Midbrain (tissue), 1 donor: ENCODE measurements around the gene CDK5.
A peak's percentile ranks its signal among the peaks of the same experiment; 100 is the strongest.
"Not testable (repeated sequence)": the region's sequence is repeated elsewhere in the genome, so short reads cannot be mapped to it uniquely, and the experiment has no call there.

Experiments
- DNase-seq: peaks from one replicate; lab custom pipeline; 2025; lab: John Stamatoyannopoulos, UW

Gene CDK5

DNA sequence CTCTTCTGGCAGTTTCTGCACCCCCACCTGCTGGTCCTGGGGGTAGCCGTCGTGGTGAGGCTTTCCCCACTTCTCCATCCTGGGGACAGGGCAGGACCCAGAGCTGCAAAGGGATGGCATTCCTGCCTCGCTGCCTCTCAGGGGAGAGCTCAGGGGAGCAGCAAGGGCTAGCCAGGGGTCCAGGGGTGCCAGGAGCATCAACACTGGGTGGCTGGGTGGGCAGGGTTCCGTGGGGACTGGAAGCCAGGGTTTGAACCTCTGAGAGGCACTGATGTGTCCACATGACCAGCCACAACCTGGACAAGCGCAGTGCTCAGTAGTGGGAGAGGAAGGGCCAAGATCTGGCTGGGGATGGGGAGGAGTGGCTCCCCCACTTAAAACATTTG lies 23.8 kb downstream of the CDK5 start:
- DNase-seq = no peak

DNA sequence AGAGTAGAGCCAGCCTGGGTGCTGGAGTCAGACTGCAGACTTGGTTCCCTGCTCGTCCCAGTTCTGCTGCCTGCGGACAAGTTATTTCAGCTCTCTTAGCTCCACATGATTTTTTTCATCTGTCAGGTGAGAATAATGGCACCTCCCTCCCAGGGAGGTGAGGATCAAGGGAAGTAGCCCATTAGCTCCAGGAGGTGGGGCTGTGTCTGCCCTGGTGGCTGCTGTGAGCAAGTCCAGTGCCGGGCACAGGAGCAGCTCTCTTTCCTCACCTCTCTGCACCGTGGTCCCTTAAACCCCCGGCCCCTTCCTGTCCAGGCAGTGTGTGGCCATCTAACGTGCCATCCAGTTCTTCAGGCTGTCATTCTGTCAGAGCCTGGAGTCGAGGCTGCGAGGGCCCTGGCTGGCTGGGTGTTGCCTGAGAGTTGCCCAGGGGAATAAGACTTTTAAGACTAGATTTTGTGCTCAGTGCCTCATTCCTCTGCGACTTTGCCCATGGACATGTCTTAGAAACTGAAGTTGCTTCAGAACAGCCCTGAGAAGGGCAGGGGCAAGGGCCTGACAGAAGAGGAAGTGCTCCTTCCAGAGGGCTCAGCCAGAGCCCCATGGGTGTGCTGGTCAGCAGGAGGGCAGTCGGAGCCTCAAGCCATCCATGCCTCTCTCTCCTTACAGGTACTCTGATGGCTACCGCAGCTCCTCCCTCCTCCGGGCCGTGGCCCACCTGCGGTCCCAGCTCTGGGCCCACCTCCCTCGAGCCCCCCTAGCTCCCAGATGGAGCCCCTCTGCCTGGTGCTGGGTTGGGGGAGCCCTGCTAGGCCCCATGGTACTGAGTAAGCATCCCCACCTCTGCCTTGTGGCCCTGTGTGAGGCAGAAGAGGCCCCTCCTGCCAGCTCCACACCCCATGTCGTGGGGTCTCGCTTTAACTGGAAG lies 24.5 kb downstream of the CDK5 start:
- DNase-seq = no peak

DNA sequence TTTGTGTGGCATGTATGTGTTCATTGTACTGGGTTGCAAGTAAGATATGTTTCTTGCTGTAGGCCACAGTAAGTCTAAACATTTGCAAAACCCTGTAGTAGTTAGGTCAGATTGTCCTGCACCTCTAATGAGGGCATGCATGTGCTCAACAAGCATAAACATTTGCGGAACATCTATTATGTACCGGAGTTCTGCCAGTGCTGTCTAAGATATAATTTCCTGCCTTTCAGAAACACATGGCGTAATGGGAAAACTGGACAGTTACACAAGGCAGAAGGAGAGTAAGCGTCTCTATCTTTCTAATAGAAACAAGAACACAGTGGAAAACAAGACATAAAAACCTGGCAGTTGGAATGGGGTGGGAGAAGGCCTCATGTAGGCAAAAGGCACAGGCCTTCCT lies 26.7 kb downstream of the CDK5 start:
- no peak for DNase-seq

DNA sequence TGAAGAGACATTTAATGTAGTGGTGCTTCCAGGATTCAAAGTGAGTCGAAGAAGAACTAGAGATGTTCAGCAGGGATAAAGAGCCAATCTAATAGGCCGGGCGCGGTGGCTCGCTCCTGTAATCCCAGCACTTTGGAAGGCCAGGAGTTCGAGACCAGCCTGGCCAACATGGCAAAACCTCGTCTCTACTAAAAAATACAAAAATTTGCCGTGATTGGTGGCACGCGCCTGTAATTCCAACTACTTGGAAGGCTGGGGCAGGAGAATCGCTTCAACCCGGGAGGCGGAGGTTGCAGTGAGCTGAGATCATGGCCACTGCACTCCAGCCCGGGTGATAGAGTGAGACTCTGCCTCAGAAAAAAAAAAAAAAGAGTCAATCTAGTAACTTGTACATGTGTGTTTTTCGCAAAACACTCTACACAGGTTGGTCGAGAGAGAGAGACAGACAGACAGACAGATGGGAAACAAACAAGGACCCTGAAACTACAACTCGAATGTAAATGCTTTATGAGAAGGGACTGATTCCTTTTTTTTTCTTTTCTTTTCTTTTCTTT lies 28.7 kb downstream of the CDK5 start:
- DNase-seq = no peak

DNA sequence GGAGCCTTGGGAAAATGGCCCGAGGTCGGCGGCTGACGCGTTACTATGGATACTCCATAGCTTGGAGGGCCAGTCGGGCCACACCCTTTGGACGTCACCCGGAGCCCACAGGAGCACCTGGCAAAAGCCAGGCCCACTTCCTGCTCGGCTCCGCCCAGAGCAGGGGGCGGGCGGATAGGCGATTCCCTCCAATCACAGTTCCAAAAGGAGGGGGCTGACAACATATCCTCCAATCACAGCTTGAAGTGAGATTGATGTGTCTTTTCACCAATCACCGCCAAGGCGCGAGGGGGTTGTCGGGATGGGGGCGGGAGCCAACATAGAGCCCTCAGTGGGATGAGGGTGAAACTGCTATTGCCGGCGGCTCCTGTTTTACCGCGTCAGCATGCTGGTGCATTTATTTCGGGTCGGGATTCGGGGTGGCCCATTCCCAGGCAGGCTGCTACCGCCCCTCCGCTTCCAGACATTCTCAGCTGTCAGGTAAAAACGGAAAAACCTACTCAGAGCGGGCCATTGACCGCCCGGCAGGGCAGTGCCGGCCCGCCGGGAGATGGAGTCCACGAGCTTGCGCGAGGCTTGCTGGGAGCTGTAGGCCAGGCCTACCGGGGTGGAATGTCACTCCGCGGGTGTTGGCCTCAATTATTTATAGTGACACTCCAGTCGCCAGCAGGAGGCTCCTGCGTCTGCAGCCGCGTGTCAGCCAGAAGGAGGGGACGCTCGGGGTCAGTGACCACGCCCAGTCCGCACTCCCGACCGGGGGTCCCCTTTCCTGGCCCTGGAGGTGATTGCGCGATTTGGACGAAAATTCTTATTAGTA lies 29.4 kb downstream of the CDK5 start, which contains the start of gene ABCB8:
TSS of gene ABCB8 (plus strand) at position 320 of the 817 bp plus-strand sequence. CDS start at position 386, 66 bp downstream.
- DNase-seq = peak; percentile 99

DNA sequence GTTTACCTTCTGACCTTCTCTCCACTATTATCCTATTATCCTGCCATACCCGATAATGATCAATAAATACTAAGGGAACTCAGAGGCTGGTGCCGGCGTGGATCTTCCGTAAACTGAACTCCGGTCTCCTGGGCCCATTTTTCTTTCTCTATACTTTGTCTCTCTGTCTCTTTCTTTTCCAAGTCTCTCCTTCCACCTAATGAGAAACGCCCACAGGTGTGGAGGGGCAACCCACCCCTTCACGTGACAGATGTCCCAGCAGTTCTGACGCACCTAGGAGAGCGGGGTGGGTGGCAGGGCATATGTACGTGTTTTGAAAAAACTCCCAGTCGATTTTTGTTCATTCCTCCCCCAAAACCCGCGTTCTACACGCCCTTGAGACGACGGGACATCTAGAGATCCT lies 30.0 kb downstream of the CDK5 start:
- not testable (repeated sequence) for DNase-seq

DNA sequence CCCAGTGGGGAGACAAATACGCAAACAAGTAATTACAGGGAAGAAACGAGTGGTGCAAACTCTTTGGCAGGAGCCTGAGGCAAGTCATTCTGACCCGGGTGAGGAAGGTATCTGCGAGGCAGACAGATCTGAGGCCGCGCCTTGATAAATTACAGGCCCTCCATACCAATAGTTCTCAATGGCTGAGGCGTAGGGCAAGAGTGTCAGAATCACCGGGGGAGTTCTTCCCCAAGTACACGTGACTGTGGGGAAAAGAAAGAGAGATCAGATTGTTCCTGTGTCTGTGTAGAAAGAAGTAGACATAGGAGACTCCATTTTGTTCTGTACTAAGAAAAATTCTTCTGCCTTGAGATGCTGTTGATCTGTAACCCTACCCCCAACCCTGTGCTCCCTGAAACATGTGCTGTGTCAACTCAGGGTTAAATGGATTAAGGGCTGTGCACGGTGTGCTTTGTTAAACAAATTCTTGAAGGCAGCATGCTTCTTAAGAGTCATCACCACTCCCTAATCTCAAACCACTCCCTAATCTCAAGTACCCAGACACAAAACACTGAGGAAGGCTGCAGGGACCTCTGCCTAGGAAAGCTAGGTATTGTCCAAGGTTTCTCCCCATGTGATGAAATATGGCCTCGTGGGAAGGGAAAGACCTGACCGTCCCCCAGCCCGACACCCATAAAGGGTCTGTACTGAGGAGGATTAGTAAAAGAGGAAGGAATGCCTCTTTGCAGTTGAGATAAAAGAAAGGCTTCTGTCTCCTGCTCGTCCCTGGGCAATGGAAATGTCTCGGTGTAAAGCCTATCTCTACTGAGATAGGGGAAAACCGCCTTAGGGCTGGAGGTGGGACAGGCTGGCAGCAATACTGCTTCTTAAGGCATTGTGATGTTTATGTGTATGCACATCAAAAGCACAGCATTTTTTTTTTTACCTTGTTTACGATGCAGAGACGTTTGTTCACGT lies 30.6 kb downstream of the CDK5 start:
- not testable (repeated sequence) for DNase-seq

DNA sequence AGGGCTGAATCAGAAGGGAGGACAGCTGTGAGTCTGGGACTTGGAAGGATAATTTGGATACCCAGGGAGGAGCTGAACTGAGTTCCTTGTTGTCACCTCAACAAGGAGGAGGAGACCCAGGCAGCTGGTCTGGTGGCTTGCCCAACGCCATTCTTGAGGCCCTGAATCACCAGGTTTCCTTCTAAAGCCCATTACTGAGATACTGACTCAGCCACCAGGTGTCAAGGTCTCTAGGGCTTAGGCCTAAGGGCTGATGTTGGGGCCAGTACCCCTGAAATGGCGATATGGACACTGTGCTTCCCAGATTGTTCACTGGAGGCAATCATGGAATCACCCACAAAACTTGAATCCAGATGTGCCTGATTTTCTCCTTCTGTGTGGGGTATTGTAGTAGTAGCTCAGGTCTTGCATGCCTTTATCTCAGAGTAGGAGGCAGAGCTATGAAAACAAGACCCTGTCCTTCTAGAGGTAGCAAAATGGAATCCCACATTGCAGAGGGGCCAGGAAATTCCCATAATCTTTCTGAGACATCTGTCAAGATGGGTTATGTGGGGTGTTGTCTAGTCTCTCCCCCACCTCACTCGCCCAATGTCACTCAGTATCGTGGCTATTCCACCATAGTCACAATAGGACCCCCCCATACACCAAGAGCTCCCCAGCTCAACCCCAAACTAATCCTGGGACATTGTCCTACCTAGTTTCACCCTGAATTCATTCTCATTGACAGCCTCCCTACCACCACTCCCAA lies 31.6 kb downstream of the CDK5 start:
- DNase-seq = no peak

DNA sequence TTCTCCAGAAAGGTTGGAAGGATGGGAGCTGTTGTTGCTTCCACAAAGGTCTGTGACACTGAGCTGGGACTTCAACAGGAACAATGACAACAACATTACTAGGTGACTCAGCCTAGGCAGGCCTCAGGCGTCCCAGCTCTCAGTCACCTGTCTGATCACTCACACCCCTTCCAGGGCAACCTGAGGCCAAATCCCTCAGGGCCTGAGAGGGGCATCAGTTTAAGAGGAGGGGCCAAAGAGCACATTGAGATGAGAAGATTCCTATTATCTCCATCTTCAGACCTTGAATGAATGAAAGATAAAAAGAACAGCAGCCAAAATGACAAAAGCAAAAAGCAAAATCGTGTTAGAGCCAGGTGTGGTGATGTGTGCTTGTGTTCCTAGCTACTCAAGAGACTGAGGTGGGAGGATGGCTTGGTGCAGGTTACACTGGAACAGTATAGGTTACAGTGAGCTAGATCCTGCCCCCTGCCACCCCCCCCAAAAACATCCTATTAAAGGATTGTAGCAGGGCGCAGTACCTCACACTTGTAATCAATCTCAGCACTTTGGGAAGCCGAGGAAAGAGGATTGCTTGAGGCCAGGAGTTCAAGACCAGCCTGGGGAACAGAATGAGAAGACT lies 33.2 kb downstream of the CDK5 start, which contains the start of gene ATG9B:
TSS of gene ATG9B (minus strand) at position 60 of the 622 bp plus-strand sequence. CDS start 71 bp downstream, outside the sequence.
- DNase-seq = no peak

DNA sequence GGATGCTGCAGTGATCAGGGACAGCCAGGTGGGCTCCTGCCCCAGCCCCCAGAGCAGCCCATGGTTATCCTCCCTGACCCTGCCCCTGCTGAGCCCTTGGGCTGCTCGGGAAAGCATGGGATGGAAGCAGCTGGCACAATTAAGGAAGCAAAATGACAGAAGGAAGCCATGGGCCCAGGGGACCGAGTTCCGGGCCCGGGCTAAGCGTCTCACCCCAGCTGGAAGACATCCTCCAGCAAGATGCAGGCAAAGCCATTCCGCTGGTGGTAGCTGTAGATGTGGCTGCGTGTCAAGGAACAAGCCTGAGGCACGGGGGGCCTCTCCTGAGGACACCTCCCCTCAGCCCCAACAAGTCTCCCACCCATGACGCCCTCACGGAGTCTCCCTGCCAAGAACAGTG lies 34.5 kb downstream of the CDK5 start:
- no peak for DNase-seq

DNA sequence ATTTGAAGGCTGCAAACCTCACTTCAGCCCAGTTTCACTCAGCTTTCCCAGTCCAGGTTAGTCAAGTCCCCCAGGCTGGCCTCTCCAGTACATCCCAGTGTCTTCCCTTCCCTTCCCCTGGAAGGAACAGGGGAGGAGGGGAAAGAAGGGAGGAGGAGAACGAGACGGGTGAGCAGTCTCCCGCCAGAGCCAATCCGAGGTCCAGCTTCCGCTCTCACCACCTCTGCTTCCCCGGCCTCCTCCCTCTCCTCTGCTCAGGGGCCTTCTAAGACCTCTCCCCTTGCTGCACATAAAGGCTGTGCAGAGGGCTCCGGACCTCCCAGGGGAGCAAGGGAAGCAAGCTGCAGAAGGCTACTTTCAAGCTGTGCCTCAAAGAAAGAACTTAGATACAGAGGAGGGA lies 37.5 kb downstream of the CDK5 start:
- no peak for DNase-seq

DNA sequence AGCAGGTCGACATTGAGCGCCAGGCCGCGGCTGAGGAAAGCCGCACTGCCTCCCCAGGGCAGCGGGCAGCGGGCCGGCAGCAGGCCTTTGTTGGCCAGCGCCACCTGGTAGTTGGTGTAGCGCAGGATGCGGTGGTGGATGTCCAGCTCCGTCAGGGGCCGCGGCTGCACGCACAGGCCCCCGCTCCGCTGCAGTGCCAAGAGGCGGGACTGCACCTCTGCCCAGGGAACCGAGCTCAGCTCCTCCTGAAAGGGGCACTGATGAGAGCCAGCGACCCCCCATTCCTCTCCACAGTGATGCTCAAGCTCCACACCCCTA lies 38.6 kb downstream of the CDK5 start:
- DNase-seq = no peak

DNA sequence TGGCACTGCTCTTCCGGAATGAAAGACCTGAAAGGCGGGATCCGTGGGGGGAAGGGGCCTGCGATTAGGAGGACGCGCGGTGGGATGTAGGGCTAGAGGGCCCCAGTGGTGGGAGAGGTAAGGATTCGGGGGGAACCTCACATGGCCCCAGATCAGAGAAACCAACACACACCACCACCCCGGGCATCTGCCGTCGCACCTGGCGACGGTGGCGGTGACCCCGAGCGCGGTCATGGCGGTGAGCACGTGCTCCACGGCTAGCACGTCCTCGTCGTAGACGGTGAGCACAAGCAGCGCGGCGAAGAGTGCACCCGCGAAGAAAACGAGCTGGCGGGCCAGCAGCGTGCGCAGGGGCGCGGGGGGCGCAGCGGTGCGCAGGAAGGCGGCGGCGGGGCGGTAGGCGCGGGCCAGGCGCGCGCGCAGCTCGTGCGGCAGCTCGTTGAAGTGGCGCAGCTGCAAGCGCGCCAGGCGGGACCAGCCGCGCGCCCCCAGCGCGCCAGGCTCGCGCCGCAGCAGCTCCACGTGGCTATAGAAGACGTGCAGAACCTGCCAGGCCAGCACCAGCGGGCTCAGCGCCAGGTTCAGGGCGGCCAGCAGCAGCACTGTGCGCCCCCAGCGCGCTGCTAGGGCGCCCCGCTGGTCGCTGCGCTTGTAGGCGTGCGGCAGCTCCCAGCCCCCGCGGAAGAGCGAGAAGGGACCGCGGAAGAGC lies 39.1 kb downstream of the CDK5 start:
- no peak for DNase-seq

DNA sequence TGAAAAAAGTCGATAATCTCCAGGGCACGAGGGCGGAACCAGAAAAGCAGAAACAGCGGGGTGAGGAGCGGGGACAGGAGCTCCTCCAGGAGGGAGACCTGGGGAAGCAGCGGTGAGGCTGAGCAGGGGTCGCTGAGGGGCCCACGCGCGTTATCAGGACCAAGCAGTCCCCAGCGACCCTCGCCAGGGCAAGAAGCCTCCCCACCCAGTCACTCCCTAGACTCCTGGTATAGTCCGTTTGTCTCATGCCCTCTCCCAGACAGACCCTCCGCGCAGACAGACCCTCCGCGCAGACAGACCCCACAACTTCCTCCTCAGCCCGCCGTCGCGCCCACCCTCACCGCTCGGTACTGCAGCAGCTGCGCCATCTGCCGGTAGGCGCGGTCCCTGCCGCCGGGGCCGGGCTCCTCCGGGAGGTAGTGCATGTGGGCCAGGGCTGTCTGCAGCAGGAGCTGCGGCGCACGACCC lies 39.7 kb downstream of the CDK5 start:
- DNase-seq = peak; percentile 57

DNA sequence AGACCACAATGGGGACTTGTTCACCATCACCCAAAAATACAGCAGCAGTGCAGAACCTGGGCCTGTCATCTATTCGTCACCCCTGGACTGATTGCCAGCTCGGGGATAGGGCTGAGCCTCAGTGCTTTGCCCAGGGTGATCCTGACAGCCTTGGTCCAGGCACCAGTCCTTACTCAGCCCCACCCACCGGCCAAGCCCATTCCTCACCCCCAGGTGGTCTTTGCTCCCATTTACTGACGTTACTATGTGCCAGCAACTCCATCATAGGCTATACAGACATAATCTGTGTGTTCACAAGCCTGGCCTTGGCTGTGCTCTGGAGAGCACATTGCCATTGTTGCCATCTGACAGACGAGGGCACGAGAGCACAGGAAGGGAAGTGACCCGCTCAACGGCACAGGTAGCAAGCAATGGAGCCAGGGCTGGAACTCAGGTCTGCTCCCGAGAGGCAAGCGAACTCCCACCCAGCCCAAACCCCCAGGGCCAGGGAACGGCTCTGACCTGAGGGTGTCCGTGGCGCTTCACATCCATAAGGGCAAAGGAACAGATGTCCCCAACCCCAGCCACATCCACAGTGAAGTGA lies 40.2 kb downstream of the CDK5 start:
- no peak for DNase-seq

DNA sequence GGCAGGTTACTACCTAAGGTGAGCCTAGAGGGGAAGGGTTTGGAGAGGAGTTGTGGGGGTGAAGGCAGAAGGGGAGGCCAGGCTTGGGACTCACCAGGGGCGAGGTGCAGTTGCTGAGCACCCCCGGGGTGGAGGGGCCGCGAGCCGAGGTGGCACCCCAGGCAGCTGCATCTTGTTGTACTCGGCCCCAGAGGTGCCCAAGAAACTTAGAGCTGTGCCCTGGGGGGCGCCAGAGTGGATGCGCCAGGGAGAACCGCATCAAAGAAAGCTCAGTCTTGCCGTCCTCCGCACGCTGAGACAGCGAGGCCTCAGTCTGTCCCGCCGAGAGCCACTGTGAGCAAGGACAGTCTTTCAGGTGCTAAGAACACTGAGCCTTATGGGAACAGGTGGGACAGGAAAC lies 40.8 kb downstream of the CDK5 start:
- no peak for DNase-seq

DNA sequence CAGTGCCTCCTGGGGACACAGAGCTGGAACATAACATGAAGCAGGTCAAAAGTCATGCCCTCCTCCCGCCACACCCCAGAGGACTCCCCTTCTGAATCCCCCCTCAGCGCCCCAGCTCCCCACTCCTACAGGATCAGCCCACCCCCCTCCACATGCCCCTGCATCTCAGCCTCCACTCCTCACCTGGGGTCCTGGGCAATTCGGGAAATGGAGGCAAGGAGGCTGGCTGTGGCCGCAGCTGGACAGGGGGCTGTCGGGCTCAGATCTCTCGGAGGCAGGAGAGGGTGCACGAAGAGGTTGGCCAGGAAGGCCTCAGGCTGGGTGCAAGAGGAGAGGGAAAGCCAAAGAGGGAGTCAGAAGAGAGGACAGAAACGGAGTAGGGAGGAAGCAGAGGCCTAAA lies 41.2 kb downstream of the CDK5 start:
- DNase-seq = no peak

DNA sequence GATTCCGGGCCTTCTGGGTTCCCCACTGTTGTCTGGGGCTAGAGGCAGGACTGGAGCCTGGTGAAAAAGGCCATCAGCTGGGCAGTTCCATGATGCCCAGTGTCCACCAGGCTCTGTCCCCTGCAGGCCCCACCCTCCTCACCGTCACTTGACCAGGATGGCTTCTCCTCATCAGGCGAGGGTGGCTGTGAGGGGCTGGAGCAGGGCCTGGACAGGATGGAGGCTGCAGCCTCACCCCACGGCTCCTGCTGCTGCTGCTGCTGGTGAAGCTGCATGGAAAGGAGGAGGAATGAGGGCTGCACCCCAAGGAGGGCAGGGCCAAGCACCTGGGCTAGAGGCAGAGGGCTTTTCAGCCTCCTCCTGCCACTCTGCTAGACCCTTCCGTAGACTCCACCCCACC lies 41.7 kb downstream of the CDK5 start:
- no peak for DNase-seq

DNA sequence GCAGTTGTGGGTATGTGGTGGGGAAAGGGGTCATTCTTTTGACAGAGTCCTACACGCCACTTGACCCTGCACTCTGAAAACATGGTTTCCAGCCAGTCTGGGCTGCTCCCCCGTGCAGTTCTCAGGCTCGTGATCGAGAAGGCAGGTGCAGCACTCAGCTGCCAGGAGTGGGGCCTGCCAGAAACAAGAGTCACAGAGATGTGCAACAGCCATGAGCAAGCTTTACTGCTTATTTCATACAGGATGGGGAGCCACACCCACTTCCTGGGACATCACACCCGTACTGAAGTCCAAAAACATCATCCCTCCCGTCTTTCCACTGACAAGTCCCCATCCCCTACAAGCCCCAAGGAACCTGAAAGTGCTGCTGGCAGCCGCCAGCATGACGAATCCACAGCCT lies 42.7 kb downstream of the CDK5 start:
- DNase-seq = no peak
